ENCODE measurements around the gene NOC2L.

Gene NOC2L

DNA sequence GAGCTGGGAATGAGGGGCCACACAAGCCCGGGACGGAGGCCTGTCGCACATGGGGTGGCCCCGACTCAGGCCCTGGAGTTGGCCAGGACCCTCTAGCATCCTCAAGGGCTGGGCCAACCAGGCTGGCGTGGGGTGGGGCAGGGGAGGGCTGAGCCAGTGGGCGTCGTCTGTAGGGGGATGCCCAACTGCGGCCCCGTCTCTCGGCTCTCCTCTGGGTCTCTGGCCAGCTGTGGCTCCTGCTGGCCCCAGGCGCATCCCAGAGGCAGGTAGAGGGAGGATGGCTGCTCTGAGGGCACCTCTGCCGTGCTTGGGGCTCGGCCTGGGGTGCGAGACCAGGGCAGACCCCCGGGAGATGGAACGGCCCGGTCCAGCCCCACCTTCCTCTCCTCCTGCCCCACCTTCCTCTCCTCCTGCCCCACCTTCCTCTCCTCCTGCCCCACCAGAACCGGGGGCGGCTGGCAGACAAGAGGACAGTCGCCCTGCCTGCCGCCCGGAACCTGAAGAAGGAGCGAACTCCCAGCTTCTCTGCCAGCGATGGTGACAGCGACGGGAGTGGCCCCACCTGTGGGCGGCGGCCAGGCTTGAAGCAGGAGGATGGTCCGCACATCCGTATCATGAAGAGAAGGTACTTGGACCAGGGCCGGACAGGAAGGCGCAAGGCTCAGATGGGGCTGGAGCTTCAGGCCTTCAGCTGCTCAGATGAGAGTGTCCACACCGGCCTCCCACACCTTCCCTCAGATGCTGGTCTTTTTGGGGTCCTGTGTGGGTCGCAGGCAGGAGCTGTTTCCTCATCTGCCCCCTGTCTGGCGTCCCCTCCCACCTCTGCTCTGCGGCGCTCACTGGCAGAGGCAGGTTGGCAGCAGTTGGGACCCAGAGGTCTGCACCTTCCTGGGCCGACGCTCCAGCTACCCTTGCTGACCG, 29.1 kb downstream of the NOC2L start:
- no peak for DNase-seq (ENCODE audit: low spot score)

DNA sequence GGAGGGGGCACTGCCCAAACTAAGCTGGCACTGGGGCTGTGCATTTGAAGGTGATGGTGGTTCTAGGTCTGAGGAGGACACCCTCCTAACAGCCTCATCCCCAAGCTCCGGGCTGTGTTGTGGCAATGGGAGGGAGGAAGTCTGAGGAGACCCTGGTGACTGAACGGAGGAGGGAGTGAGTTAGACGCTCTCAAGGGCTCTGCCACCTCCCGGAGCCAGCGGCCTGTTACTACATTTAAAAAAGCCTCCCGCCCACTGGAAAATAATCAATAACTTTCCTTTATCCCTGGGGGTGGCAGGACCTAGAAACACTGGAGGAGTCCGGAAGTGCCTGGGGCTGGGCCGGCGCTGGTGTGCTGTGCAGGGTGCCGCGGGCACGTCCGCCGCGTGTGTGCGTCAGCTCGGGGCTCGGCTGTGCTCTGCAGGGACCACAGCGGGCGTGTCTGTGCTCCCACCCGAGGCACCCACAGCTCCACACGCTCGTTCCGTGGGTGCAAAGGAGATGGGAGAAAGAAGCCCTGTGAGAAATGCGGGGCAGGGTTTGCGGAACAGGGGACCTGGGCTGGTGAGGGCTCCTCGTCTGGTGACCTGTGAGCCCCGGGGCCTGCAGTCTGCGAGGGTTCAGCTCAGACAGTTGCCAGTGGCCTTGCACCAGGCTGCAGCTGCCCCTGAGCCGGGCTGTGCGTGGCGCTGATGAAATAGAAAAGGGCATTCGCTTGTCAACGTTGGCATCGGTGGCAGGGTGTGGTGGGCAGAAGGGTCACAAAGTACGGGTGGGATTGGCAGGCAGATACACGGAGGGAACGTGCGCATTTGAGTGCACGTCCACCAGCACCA, 30.0 kb downstream of the NOC2L start:
- no peak for DNase-seq (ENCODE audit: low spot score)

DNA sequence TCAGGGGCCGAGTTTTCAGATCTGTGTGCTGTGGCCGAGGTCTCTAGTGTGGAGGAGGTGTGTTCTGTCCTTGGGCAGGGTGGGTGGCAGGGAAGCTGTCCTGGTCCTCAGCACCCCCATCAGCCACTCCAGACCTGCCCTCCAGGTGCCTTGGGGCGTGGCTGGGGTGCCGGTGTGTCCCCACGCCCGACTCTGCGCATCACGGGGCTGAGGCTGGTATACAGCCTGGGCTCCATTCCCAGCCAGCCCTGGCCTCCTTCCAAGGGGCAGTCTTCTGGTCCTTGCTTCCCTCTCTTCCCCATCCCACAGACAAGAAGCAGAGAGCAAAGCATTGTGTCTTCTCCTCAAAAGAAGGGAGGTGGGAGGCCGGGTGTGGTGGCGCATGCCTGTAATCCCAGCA, 31.3 kb downstream of the NOC2L start:
- no peak for DNase-seq (ENCODE audit: low spot score)

DNA sequence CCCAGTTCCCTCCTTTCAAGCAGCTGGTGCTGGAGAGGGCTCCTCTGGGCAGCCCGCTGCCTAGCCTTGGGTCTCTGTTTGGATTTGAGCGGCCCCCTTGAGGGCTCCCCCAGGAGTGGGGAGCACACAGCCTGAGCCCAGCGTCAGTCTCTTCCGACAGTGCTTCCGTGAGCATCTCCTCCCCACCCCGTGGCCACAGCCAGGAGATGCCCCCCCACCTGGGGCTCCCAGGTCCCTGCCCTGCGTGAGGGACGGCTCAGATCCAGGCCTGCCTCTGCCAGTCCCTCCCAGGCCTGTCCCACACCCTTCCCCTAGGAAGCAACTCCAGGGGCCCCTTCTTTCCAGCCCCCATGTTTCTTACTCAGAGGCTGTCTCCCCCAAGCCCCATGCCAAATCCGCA, 31.8 kb downstream of the NOC2L start:
- DNase-seq (ENCODE audit: low spot score) = no peak

DNA sequence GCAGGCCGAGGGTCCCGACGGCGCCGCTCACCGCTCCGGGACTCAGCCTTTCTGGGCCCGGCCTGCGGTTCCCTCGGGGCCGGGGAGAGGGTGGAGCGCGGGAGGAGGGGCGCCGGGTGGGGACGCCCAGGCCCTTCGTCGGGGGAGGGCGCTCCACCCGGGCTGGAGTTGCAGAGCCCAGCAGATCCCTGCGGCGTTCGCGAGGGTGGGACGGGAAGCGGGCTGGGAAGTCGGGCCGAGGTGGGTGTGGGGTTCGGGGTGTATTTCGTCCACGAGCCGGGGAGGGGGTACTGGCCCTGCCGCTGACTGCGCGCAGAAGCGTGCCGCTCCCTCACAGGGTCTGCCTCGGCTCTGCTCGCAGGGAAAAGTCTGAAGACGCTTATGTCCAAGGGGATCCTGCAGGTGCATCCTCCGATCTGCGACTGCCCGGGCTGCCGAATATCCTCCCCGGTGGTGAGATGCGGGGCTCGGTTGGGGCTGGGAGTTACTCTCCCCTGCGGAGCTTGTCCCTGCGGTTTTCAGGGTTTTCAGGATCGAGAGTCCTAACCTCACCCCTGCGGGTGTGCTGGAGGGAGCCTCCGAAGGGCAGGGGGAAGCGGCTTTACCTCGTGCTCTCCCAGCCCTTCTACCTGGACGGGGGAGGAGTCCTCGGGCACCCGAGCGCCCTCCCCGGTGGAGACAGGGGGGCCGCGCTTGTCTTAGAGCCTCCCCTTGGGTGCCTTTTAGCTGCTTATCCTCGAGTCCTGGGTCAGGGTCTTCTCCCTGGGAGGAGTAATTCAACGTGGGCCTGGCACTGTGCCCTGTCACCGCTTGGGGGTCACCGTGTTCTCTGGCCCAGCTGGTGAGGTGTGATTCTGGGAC, 33.3 kb downstream of the NOC2L start:
- peak; percentile 54 for DNase-seq (ENCODE audit: low spot score)

DNA sequence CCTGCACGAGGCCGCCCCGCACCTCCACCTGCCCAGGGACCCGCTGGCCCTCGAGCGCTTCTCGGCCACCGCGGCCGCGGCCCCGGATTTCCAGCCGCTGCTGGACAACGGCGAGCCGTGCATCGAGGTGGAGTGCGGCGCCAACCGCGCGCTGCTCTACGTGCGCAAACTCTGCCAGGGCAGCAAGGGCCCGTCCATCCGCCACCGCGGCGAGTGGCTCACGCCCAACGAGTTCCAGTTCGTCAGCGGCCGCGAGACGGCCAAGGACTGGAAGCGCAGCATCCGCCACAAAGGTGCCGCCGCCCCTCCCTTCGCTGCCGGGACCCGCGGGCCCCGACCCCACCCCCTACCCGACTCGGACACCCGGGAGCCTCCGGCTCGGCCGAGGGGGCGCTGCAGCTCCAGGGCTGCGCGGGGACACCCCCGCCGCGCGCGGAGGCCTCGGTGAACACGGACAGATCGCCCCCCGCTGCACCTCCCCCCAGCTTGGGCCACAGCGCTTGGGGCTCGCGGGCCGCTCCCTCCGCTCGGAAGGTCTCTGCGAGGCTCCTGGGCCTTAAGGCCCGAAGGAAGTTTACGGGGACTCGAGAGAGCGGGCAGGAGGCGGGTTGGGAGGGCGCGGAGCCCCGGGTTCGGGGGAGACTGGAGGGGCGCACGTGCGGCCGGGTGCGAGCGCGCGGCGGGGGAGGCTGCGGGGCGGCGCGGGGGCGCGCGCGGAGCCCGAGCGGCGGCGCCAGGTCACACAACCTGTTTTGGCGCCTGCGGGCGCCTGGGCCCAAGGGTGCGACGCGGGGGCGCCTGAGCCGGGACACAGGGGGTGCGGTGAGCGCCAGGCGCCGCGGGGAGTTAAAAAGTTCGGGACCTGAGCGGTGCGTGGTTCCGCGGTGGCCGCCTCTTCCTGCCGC, 34.1 kb downstream of the NOC2L start:
- peak; percentile 60 for DNase-seq (ENCODE audit: low spot score)

DNA sequence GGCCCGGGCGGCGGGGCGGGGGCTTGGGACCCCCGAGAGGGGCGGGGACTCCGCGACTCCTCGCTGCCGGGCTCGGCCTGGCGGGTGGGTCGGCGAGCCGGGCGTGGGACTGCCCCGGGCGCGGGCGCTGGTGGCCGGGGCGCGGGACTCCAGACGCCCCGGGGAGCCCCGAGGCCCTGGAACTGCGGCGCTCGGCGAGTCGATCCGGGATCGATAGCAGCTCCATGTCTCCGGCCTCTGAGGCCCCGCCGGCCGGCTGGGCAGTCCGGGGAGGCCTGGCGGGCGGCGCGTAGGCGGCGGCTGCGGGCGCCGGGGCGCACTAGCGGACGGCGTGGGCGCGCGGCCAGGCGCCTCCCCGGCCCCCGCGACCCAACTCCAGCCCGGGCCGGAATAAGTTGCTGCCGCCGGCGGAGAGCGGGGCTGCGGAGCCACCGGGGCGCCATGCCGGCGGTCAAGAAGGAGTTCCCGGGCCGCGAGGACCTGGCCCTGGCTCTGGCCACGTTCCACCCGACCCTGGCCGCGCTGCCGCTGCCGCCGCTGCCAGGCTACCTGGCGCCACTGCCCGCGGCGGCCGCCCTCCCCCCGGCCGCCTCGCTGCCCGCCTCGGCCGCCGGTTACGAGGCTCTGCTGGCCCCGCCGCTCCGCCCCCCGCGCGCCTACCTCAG, 34.9 kb downstream of the NOC2L start:
- DNase-seq (ENCODE audit: low spot score) = peak; percentile 39

DNA sequence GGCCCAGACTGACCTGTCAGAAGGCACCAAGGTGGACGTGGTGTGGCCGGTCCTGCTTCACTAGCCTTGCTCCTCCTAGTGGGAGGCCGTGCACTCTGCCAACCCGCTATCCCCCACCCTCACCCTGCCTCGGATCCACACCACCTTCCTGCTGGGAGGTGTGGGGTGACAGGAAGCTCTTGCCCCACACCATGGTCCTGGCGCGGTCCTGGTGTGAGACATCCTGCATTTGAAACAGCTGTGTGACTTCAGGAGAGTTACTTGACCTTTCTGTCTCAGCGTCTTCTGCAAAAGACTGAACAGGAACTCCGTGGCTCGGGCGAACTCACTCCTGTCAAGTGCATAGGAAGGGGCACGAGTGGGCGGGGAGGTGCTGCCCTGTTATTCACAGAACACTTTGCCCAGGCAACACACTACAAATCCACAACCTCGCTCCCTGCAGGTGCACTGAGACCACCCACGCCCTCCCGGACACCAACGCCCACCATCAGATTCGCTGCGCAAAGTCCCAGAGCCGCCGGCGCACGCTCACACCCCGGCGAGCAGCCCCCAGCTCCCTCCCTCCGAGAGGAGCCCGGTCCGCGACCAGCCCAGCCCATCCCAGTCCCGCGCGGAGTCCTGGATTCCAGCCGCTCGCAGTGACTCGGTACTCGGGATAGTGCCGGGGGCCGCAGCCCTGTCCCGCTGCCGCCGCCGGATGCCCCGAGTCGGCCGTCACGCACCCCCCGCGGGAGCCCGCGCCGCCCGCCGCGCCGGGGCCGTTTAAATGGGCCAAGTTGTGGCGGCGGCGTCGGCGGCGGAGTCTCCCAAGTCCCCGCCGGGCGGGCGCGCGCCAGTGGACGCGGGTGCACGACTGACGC, 35.7 kb downstream of the NOC2L start, which contains the start of gene SAMD11:
Gene SAMD11, plus strand, starts transcription at position 793 of the 860 bp plus-strand sequence. CDS start 509 bp downstream, outside the sequence.
- DNase-seq (ENCODE audit: low spot score) = peak; percentile 71

DNA sequence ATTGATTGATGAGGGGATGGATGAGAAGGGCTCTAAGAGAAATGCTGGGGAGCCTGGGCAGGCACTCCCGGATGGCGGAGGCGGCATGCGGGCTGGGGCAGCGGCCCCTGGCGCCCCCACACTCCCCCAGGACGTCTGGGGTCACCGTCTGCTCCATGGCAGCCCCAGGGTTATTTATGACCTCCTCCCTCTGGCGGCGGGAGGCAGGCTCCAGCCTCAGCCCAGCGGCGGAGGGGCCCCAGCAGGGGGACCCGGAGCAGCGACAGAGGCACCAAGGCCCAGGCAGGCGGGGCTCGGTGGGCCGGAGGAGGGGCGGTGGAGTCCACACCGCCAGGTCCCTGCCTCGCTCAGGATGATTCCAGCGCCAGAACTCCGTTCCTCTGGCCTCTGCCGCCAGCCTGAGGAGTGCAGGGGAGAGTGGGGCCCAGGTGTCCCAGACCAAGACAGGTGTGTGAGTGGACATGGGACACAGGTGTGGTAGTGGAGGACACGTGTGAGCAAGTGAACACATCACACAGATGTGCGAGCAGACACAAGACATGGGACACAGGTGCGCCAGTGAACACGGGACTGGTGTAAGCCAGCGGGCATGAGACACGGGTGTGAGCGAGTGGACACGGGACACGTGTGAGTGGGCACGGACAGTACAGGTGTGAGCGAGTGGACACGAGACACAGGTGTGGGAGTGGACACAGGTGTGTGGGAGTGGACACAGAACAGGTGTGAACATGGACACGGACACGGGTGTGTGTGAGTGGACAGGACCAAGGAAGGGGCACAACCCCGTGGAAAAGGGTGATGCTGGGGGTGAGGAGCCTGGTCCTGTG, 37.8 kb downstream of the NOC2L start:
- DNase-seq (ENCODE audit: low spot score) = peak; percentile 94

DNA sequence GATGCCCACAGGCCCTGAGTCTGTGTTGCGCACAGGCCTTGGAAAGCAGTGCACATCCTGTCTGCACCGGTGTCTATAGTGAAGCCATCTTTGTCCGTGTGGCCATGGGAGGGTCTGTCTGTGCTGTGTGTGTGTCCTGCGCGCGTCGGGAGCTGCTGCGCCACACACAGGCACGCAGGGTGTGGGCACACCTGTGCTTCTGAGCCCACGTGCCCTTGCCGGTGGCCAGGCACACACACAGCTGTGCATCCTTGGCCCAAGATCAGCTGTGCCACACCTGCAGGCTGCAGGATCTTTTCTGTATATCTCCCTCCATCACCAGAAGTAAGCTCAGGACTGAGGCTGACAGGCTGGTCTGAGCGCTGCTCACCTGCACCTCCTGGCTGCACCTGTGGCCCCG, 38.5 kb downstream of the NOC2L start:
- no peak for DNase-seq (ENCODE audit: low spot score)

DNA sequence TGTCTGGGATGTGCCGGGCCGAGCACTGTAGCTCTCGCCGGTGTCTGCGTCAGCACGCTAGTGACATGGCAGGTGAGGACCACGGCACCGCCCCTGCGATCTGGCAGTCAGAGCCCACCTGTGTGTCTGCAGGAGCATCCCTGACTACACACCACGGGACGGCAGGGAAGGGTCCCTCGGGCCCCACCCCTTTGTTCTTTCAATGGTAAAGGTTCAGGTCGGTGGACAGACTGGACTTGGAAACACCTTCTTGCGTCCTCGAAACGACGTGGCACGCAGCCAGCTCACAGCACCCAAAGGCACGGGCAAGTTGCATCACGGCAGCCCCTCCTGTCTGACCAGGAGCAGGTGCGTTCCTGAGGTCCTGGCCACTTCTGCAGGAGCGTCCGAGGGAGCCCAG, 39.0 kb downstream of the NOC2L start:
- DNase-seq (ENCODE audit: low spot score) = no peak

DNA sequence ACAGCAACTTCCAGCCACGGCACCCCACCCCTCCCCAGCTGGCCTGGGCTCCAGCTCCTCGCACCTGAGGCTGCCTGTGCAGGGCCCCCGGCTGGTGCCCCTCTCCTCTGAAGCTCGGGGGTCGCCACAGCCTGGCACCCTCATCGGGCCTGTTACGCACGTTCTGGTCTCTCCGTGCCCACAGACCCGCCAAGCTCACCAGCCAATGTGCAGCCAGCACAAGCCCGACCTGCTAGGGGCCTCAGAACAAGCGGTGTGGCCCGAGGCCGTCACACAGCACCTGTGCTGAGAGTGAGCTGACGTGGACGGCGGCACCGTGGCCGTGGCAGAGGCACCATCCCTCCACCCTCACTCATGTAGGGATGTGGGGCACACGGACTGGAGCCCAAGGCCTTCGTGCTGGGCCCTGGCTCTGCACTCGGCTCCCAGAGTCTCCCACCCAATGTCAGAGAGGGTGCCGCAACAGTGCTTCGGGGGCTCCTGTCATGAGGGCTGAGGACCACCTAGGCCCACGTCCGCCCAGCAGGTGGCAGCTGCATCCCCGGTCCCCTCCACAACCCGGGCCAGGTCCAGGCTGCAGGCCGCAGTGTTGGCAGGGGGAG, 39.7 kb downstream of the NOC2L start:
- DNase-seq (ENCODE audit: low spot score) = no peak

DNA sequence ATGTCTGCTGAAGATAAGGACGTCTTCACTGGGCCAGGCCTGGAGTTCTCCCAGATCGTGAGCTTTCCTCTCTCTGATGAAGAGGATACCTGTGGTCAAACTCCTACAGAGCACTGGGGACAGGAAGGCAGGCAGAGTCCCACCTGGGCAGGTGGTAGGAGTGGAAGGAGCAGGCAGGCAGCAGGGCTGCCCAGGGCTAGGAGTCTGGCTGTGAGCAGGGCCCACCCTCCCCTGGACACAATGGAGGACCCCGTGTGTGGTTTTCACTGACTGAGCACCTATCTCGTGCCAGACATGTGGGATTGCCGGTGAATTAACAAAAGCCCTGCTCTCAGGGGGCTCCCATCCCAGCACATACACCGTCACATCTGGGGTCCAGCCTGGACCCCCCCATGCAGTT, 40.2 kb downstream of the NOC2L start:
- no peak for DNase-seq (ENCODE audit: low spot score)

DNA sequence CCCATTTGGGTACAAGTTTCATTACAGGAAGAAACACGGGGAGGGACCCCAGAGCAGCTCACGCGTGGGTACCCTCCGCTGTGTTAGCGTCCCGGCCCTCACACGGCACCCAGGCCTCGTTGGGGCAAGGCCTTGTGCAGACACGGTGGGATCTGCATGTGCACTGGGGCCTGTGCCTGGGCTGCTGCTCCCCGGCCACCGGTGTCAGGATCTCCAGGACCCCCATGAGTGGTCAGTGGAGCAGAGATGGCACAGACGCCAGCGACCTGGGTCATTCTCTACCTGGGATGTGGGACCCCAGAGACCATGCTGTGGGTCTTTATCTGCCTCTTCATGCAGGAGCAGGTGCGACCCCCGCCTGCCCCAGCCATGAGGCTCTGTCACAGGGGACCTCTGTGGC, 40.7 kb downstream of the NOC2L start:
- DNase-seq (ENCODE audit: low spot score) = no peak

DNA sequence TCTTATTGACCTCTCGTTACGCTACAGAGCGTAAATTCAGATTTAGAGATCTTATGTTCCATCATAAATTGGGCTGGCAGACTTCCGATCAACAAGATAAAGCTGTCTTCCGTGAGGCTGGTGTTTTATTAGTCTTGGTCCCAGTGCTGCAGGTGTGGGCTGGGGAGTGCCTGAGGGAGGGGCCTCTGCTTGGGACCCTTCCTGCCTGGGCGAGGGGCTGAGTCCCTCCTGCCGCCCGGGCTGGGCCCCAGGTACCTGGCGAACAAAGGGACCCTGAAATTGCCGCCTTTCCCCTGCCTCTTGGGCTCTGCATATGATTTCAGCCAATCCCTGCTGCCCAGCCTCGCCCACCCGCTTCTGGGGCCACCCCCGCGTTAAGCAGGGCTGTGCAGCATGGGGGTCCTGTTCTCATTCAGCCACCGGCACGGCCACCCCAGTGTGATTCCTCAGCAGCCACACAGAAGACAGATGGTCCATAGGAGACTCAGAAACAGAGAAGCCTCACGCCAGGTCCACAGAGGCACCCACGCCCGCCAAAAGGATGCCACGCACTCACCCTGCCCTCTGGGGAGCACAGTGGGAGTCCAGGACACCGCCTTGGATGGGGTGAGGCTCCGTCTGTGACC, 41.5 kb downstream of the NOC2L start:
- DNase-seq (ENCODE audit: low spot score) = no peak

DNA sequence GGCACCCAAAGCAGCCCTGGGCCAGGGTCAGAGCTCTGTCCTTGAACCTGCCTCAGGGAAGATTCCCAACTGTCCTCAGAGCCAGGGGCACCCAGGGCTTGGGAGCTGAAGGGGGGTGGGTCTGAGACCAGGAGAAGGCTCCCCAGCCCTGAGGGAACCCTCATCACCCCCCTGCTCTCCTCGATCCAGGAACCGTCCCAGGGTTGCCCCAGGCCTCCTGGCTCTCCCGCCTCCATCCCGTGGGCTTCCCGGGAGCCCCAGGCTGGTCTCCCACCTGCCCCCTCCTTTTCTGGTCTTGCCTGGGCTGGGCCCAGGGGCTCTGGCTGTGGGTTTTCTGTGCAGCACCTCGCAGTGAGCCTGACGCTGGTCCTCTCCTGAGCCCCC, 42.0 kb downstream of the NOC2L start:
- DNase-seq (ENCODE audit: low spot score) = no peak

DNA sequence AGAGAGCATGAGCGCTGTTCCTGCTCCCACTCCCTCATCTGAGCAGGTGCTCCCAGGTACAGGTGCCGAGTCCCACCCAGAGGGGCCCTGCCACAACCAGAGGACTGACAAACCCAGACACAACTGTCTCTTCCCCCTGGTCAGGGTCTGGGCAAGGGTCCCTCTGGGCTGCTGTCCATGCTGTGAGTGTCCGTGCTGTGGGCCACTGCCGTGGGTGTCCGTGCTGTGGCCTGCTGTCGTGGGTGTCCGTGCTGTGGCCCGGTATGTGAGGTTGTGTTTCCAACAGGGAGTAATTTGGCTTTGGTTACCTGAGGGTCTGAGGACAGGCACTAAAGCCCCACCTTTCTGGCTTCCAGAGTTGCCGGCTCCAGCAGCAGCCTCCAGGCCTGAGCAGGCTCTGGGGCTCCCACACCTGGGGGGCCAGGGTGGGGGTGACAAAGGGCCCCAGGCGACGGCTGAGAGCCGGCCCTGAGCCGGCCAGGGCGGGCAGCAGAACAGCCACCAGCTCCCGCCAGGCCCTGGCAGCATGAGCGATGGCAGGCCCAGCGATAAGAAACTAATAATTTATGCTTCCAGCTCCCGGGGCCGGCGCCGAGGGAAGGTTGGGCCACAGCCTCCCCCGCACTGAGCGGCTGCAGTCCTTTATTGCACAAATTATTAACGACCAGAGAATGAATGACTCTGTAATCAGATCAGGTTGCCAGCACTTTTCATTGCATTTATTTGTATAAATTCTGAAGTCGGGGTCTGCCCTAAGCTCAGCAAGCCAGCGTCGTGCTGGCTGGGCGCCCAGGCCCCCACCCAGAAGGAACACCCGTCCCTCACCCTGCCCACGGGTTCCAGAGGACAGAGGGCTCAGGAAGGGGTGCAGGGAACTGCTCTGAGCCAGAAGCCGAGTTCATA, 42.6 kb downstream of the NOC2L start:
- no peak for DNase-seq (ENCODE audit: low spot score)

Measured in iPS-NIHi11 (cell line).